Measurements from ENCODE around the gene CERS3.

The CERS3 gene

GRCh38 chr15:100500226-100500990 is 28.3 kb downstream of the CERS3 start:
- H3K27ac ChIP-seq: no peak overlapping the region
- no peak for TF ChIP-seq CTCF (conservative IDR thresholded peaks at IDR 0.05)
- TF ChIP-seq ZFX (IDR thresholded peaks at IDR 0.05): no peak

- TF ChIP-seq CTCF (conservative IDR thresholded peaks at IDR 0.05): no peak
- no peak for TF ChIP-seq ZFX (IDR thresholded peaks at IDR 0.05)
- H3K27ac ChIP-seq: no peak overlapping the region
Measured at GRCh38 chr15:100495861-100496260, 32.9 kb downstream of the CERS3 start.

- H3K27ac ChIP-seq: no peak overlapping the region
- TF ChIP-seq ZFX (IDR thresholded peaks at IDR 0.05) (no peak), CTCF (conservative IDR thresholded peaks at IDR 0.05) (no peak)
Measured at GRCh38 chr15:100493213-100493612, 35.5 kb downstream of the CERS3 start.

- TF ChIP-seq CTCF (conservative IDR thresholded peaks at IDR 0.05): no peak
- no peak for TF ChIP-seq ZFX (IDR thresholded peaks at IDR 0.05)
- no peak overlapping the region for H3K27ac ChIP-seq
Measured at GRCh38 chr15:100484443-100484842, 44.3 kb downstream of the CERS3 start.

- H3K27ac ChIP-seq: no peak overlapping the region
- TF ChIP-seq CTCF (conservative IDR thresholded peaks at IDR 0.05): no peak
- no peak for TF ChIP-seq ZFX (IDR thresholded peaks at IDR 0.05)
Measured at GRCh38 chr15:100483370-100483769, 45.4 kb downstream of the CERS3 start.

- no peak for TF ChIP-seq CTCF (conservative IDR thresholded peaks at IDR 0.05)
- no peak for TF ChIP-seq ZFX (IDR thresholded peaks at IDR 0.05)
- no peak overlapping the region for H3K27ac ChIP-seq
Measured at GRCh38 chr15:100476805-100477204, 51.9 kb downstream of the CERS3 start.

- TF ChIP-seq ZFX (IDR thresholded peaks at IDR 0.05) (no peak), CTCF (conservative IDR thresholded peaks at IDR 0.05) (no peak)
Measured at GRCh38 chr15:100472736-100473135, 56.0 kb downstream of the CERS3 start.

More at GRCh38 chr15:100472736-100473135, 56.0 kb downstream of the CERS3 start:
- no peak overlapping the region for H3K27ac ChIP-seq

Data from C4-2B (cell line).